GM12878 (cell line): ENCODE results near the gene PLAC8L1.

Experiments used
- JUND ChIP-seq: IDR thresholded peaks from 2 replicates; pipeline ENCODE4 v1.6.1; 2012; ENCODE audit warnings: low read depth, mild to moderate bottlenecking, low read length, improper control_type of control experiment, moderate library complexity
- PBX3 ChIP-seq: IDR thresholded peaks from 2 replicates; pipeline ENCODE4 v1.6.1; 2011; ENCODE audit warnings: mild to moderate bottlenecking, low read depth, low read length, moderate library complexity; ENCODE audit not compliant: insufficient replicate concordance
- POLR2AphosphoS5 ChIP-seq: IDR thresholded peaks from 2 replicates; pipeline ENCODE4 v1.6.1; 2011; ENCODE audit warnings: mild to moderate bottlenecking, low read length, inconsistent platforms
- TF ChIP-seq, protein P1 (sequence below): IDR thresholded peaks from 2 replicates; pipeline ENCODE4 v1.6.1; 2012; ENCODE audit warnings: low read depth, low read length, improper control_type of control experiment

GRCh38 chr5:146091881-146092280, 13.5 kb downstream of the PLAC8L1 start:
- TF ChIP-seq, protein P1, sequence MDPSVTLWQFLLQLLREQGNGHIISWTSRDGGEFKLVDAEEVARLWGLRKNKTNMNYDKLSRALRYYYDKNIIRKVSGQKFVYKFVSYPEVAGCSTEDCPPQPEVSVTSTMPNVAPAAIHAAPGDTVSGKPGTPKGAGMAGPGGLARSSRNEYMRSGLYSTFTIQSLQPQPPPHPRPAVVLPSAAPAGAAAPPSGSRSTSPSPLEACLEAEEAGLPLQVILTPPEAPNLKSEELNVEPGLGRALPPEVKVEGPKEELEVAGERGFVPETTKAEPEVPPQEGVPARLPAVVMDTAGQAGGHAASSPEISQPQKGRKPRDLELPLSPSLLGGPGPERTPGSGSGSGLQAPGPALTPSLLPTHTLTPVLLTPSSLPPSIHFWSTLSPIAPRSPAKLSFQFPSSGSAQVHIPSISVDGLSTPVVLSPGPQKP = no peak
- TF ChIP-seq JUND (no peak), POLR2AphosphoS5 (no peak), PBX3 (no peak)
